ENCODE data around the gene TBX1.
"Not testable (repeated sequence)": the region's sequence is repeated elsewhere in the genome, so short reads cannot be mapped to it uniquely, and the experiment has no call there.

Gene TBX1

GRCh38 chr22:19785461-19786263 is 25.1 kb downstream of the TBX1 start:
- no peak for FAIRE-seq

GRCh38 chr22:19786264-19786585 is 25.6 kb downstream of the TBX1 start:
- FAIRE-seq: no peak

- no peak for FAIRE-seq
Observed at GRCh38 chr22:19786959-19787848, 26.6 kb downstream of the TBX1 start.

GRCh38 chr22:19787849-19788141 is 27.2 kb downstream of the TBX1 start:
- no peak for FAIRE-seq

- no peak for FAIRE-seq
Observed at GRCh38 chr22:19788661-19789225, 28.2 kb downstream of the TBX1 start.

GRCh38 chr22:19789406-19789805 is 28.8 kb downstream of the TBX1 start:
- no peak for FAIRE-seq

- FAIRE-seq: no peak
Observed at GRCh38 chr22:19789828-19790227, 29.2 kb downstream of the TBX1 start.

- FAIRE-seq: no peak
Observed at GRCh38 chr22:19791243-19791642, 30.7 kb downstream of the TBX1 start.

- FAIRE-seq: no peak
Observed at GRCh38 chr22:19791894-19792293, 31.3 kb downstream of the TBX1 start.

- not testable (repeated sequence) for FAIRE-seq
Observed at GRCh38 chr22:19792383-19792896, 31.9 kb downstream of the TBX1 start.

GRCh38 chr22:19793161-19793560 is 32.6 kb downstream of the TBX1 start:
- no peak for FAIRE-seq

- FAIRE-seq: no peak
Observed at GRCh38 chr22:19793661-19794310, 33.2 kb downstream of the TBX1 start.

GRCh38 chr22:19795617-19796008 is 35.0 kb downstream of the TBX1 start:
- FAIRE-seq: no peak

- no peak for FAIRE-seq
Observed at GRCh38 chr22:19796160-19796559, 35.6 kb downstream of the TBX1 start.

- FAIRE-seq: no peak
Observed at GRCh38 chr22:19797086-19798002, 36.8 kb downstream of the TBX1 start.

- no peak for FAIRE-seq
Observed at GRCh38 chr22:19798003-19798665, 37.6 kb downstream of the TBX1 start.

GRCh38 chr22:19798891-19799293 is 38.3 kb downstream of the TBX1 start:
- FAIRE-seq: no peak

GRCh38 chr22:19799322-19800190 is 39.0 kb downstream of the TBX1 start:
- FAIRE-seq: no peak

GRCh38 chr22:19800306-19800705 is 39.7 kb downstream of the TBX1 start:
- no peak for FAIRE-seq

GRCh38 chr22:19800761-19801244 is 40.2 kb downstream of the TBX1 start:
- no peak for FAIRE-seq

Data from A204.1 (cell line).